ENCODE results near the gene GALNT14. TPM values are rescaled to one million over a fixed set of nuclear protein-coding genes. Genes with fewer than 3 reads are reported as not detected.

GALNT14 gene, protein sequence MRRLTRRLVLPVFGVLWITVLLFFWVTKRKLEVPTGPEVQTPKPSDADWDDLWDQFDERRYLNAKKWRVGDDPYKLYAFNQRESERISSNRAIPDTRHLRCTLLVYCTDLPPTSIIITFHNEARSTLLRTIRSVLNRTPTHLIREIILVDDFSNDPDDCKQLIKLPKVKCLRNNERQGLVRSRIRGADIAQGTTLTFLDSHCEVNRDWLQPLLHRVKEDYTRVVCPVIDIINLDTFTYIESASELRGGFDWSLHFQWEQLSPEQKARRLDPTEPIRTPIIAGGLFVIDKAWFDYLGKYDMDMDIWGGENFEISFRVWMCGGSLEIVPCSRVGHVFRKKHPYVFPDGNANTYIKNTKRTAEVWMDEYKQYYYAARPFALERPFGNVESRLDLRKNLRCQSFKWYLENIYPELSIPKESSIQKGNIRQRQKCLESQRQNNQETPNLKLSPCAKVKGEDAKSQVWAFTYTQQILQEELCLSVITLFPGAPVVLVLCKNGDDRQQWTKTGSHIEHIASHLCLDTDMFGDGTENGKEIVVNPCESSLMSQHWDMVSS
- 0.52 and 5.3 TPM in 2 replicates for total RNA-seq

DNA sequence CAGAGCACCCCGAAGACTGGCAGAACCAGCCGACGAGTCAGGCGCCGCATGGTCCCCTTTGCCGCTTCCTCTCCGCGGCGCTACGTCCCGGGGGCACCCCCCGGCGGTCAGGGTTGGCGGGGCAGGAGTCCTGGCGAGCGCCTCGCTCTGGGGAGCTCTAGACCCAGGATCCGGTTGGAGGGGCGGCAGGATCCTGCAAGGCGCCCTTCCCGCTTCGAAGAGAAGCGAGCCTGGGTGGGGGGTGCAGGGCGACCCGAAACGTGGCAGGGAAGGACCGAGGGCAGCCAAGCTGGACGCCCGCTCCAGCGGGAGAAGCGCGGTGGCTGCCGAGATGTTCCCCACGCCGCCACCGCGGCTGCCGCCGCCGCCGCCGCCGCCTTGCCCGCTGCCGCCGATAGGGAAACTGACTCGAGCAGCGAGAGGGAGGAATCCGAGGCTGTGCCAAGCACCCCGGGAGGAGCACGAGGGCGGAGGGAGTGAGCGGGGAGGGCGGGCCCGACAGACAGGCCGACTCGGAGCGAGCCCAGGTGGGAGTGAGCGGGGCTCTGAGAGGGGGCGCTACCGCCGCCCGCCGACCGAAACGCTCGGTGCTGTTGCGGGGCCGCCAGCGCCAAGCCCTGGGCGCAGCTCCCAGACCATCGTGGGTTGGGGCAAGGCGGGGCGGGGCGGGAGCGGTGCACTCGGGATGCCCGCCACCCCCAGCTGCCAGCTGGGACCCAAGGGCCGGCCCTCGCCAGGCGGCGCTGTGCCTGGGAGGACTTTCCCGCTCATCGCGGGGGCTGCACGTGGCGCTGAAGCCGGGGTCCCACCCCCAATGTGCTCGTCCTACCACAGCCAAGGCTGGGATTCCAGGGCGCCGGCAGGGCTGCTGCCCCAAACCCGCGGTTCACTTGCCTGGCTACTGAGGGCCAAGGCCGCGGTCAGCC lies at the start of gene GALNT14:
Gene GALNT14 (minus strand): TSS at position 404 of the 926 bp plus-strand sequence. CDS start 354 bp downstream, at position 50.

Other genes with a start within 250 kb of the GALNT14 start
- 0.23 and 0.26 TPM in 2 replicates for gene CAPN14, start 79.1 kb upstream of the GALNT14 start, total RNA-seq
- 82.4 and 101 TPM in 2 replicates for gene EHD3, start 95.7 kb upstream of the GALNT14 start, total RNA-seq